Endodermal cell (in vitro differentiated cells): Measurements from ENCODE around the gene ZSCAN10. TPM values are rescaled to one million over a fixed set of nuclear protein-coding genes. Genes with fewer than 3 reads are reported as not detected.

Experiments
- DNase-seq: peaks from one replicate; pipeline ENCODE4 v3.0.0-alpha.2; 2017
- H3K27ac ChIP-seq: 2 replicates; pipeline ENCODE4 v1.5.1; 2013; ENCODE audit warnings: mild to moderate bottlenecking, low read depth, low read length, moderate library complexity
- H3K27me3 ChIP-seq: 2 replicates; pipeline ENCODE4 v1.6.1; 2013; ENCODE audit warnings: mild to moderate bottlenecking, low read length, moderate library complexity; ENCODE audit not compliant: insufficient read depth, control insufficient read depth, poor library complexity, severe bottlenecking
- H3K36me3 ChIP-seq: 2 replicates; pipeline ENCODE4 v1.7.0; 2013; ENCODE audit warnings: mild to moderate bottlenecking, low read length, moderate library complexity; ENCODE audit not compliant: control insufficient read depth, insufficient read depth
- H3K4me1 ChIP-seq: one replicate; pipeline ENCODE4 v1.7.0; 2013; ENCODE audit warnings: low read length; ENCODE audit not compliant: control insufficient read depth, insufficient read depth
- H3K4me3 ChIP-seq: 2 replicates; pipeline ENCODE4 v1.5.1; 2013; ENCODE audit warnings: mild to moderate bottlenecking, low read length, moderate library complexity
- H3K9ac ChIP-seq: 2 replicates; pipeline ENCODE4 v1.6.1; 2013; ENCODE audit warnings: mild to moderate bottlenecking, low read length, moderate library complexity; ENCODE audit not compliant: poor library complexity, severe bottlenecking; ENCODE audit errors: extremely low read depth
- H3K9me3 ChIP-seq: 2 replicates; pipeline ENCODE4 v1.6.1; 2013; ENCODE audit warnings: mild to moderate bottlenecking, low read length, moderate library complexity; ENCODE audit not compliant: control insufficient read depth
- H3K27ac Mint-ChIP-seq: 2 replicates; pipeline ENCODE4 v1.8.0; 2020; ENCODE audit warnings: mixed read lengths
- H3K27me3 Mint-ChIP-seq: 2 replicates; pipeline ENCODE4 v1.8.0; 2021; ENCODE audit warnings: mild to moderate bottlenecking, mixed read lengths; ENCODE audit not compliant: insufficient read depth
- H3K36me3 Mint-ChIP-seq: 2 replicates; pipeline ENCODE4 v1.8.0; 2020; ENCODE audit warnings: low read depth, mixed read lengths
- H3K4me1 Mint-ChIP-seq: 2 replicates; pipeline ENCODE4 v1.8.0; 2020; ENCODE audit warnings: mixed read lengths
- H3K4me3 Mint-ChIP-seq: 2 replicates; pipeline ENCODE4 v1.8.0; 2020; ENCODE audit warnings: mild to moderate bottlenecking, moderate library complexity, mixed read lengths
- H3K9me3 Mint-ChIP-seq: 2 replicates; pipeline ENCODE4 v1.8.0; 2020; ENCODE audit warnings: mild to moderate bottlenecking, mixed read lengths
- WGBS, 2 experiments: methylation state at CpG; one replicate each; pipeline versions ENCODE4 v1.1.5 to v1.1.7; 2013; ENCODE audit warnings: missing lambda C conversion rate in 2 of 2, mixed read lengths in 1 of 2; ENCODE audit not compliant: insufficient coverage in 1 of 2, insufficient read length in 1 of 2; 5-methylcytosine and 5-hydroxymethylcytosine counted together
- total RNA-seq, 2 donors: library from RNA; stranded (reverse); fragmentation: NEBNext Ultra II Directional in 1 of 2; extraction: Animal tissue kit (Norgen Biotek cat#: 25700) in 1 of 2; gene quantifications; 2 replicates in 1 of 2; 3 replicates in 1 of 2; pipeline ENCODE4 v1.2.1, GENCODE V29; 2021
- TF ChIP-seq, protein P1 (sequence below): fragments of 200-600 bp; sonication (generic); conservative IDR thresholded peaks from 2 replicates; pipeline ENCODE4 v1.5.0; 2021; ENCODE audit warnings: antibody characterized with exemption, mild to moderate bottlenecking

Gene ZSCAN10
- total RNA-seq, 2 donors from 2014 or later: 36.6 to 70.0 TPM

DNA sequence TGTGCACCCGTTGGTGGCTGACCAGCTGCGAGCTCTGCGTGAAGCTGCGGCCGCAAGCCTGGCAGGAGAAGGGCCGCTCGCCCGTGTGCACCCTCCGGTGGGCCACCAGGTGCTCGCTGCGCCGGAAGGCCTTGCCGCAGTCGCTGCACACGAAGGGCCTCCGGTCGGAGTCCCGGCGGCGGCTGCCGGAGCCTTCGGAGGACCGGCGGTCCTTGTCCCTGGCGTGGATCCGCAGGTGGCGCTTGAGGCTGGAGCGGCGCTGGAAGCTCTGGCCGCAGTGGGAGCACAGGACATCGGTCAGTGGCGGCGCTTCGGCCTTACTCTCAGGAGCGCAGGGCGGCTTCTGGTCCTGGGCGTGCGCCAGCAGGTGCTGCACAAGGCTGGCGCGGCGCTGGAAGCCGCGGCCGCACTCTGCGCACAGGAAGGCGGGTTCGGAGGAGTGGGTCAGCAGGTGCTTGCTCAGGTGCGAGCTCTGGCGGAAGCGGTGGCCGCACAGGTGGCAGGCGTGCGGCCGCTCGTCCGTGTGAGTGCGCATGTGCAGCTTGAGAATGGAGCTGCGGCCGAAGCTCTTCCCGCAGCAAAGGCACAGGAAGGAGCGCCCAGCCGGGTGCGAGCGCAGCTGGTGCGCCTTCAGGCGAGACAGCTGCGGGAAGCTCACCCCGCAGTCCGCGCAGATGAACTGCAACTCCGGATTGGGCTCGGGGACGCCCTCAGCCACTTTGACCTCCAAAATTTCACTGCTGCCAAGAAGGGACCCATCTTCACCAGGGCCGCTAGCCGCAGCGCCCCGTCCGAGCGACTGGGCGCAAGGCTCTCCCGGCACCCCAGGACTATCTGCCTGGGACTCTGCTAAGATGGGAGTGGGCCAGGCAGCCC is 9.1 kb downstream of the ZSCAN10 start:
- Histone ChIP-seq H3K9me3 (no peaks in the 10 kb centered on the region), H3K4me3 (no peak overlapping the region), H3K27ac (no peak overlapping the region), H3K36me3 (peaks cover 3% of the 10 kb centered on the region), H3K27me3 (no peaks in the 10 kb centered on the region), H3K9ac (no peak overlapping the region), H3K4me1 (no peaks in the 10 kb centered on the region)
- Mint-ChIP-seq H3K36me3 (peaks cover 41% of the 10 kb centered on the region), H3K27me3 (no peaks in the 10 kb centered on the region), H3K9me3 (no peaks in the 10 kb centered on the region), H3K4me1 (peaks cover 8% of the 10 kb centered on the region), H3K4me3 (no peak overlapping the region), H3K27ac (no peak overlapping the region)
- TF ChIP-seq, protein P1, sequence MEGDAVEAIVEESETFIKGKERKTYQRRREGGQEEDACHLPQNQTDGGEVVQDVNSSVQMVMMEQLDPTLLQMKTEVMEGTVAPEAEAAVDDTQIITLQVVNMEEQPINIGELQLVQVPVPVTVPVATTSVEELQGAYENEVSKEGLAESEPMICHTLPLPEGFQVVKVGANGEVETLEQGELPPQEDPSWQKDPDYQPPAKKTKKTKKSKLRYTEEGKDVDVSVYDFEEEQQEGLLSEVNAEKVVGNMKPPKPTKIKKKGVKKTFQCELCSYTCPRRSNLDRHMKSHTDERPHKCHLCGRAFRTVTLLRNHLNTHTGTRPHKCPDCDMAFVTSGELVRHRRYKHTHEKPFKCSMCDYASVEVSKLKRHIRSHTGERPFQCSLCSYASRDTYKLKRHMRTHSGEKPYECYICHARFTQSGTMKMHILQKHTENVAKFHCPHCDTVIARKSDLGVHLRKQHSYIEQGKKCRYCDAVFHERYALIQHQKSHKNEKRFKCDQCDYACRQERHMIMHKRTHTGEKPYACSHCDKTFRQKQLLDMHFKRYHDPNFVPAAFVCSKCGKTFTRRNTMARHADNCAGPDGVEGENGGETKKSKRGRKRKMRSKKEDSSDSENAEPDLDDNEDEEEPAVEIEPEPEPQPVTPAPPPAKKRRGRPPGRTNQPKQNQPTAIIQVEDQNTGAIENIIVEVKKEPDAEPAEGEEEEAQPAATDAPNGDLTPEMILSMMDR: no peak
- DNase-seq: no peak
- 96 to 97% methylated on average over 67 to 81 of the region's 81 CpGs for WGBS, 2 experiments

DNA sequence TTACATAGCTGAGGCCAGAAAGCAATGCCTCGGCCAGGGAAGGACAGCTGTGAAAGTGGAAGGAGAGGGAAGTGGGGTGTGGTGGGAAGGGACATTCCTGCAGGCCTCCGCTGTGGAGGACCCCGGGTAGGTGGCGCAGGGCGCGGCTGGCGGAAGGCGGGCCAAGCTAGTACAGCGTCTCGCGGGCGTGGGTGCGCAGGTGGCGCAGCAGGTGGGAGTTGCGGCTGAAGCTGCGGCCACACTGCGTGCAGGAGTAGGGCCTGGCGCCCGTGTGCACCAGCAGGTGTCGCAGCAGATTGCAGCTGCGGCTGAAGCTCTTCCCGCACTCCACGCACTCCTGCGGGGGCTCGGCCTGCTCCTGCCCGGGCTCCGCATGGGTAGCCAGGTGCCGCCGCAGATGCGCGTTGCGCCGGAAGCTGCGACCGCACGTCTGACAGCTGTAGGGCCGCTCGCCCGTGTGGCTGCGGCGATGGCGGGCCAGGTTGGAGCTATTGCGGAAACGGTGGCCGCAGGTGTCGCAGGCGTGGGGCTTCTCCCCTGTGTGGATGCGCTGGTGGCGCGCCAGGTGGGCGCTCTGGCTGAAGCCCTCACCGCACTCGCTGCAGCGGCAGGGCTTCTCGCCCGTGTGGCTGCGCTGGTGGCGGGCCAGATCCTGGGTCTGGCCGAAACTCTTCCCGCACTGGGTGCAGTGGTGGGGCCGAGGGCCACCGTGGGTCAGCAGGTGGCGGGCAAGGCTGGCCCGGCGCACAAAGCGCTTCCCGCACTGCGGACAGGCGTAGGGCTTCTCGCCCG is 10.0 kb downstream of the ZSCAN10 start:
- Histone ChIP-seq H3K9ac (no peak overlapping the region), H3K9me3 (no peaks in the 10 kb centered on the region), H3K27ac (no peak overlapping the region), H3K4me1 (no peaks in the 10 kb centered on the region), H3K27me3 (no peaks in the 10 kb centered on the region), H3K4me3 (no peak overlapping the region), H3K36me3 (peaks cover 3% of the 10 kb centered on the region)
- Mint-ChIP-seq H3K27ac (no peak overlapping the region), H3K27me3 (no peaks in the 10 kb centered on the region), H3K9me3 (no peaks in the 10 kb centered on the region), H3K36me3 (peaks cover 35% of the 10 kb centered on the region), H3K4me3 (no peak overlapping the region), H3K4me1 (peaks cover 8% of the 10 kb centered on the region)
- 94 to 95% methylated on average over 65 to 71 of the region's 71 CpGs for WGBS, 2 experiments
- DNase-seq: no peak
- TF ChIP-seq, protein P1: no peak

DNA sequence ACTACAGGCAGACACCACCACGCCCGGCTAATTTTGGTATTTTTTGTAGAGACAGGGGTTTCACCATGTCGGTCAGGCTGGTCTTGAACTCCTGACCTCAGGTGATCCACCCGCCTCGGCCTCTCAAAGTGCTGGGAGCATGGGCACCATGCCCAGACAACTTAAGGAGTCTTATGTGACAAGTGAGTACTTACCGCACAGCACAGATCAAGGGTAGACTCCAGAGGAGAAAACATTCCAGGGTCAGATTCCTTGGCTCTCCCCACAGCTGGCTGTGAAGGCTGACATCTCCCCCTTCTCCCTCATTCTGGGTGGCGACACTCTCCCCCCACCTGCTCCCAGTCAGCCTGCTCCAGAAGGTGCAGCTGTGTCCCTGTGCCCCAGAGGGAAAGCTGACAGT is 10.6 kb downstream of the ZSCAN10 start:
- peaks cover 8% of the 10 kb centered on the region for H3K4me1 Mint-ChIP-seq
- Histone ChIP-seq H3K36me3 (peaks cover 3% of the 10 kb centered on the region), H3K27me3 (no peaks in the 10 kb centered on the region), H3K27ac (no peak overlapping the region), H3K9ac (no peak overlapping the region), H3K9me3 (no peaks in the 10 kb centered on the region), H3K4me1 (no peaks in the 10 kb centered on the region), H3K4me3 (no peak overlapping the region)
- H3K4me3 Mint-ChIP-seq: no peak overlapping the region
- no peak for DNase-seq
- TF ChIP-seq, protein P1: no peak
- peaks cover 35% of the 10 kb centered on the region for H3K36me3 Mint-ChIP-seq
- no peaks in the 10 kb centered on the region for H3K27me3 Mint-ChIP-seq
- 84 to 90% methylated on average over 7 of the region's 7 CpGs for WGBS, 2 experiments
- no peak overlapping the region for H3K27ac Mint-ChIP-seq
- H3K9me3 Mint-ChIP-seq: no peaks in the 10 kb centered on the region
